Measurements from ENCODE around the gene MAP1LC3B.

- TF ChIP-seq RFX5 (IDR thresholded peaks at IDR 0.05; ENCODE audit: borderline replicate concordance, low read depth, low read length) (no peak), TCF12 (IDR thresholded peaks at IDR 0.05; ENCODE audit: low read depth, low read length) (no peak)
- TF ChIP-seq, protein P1, sequence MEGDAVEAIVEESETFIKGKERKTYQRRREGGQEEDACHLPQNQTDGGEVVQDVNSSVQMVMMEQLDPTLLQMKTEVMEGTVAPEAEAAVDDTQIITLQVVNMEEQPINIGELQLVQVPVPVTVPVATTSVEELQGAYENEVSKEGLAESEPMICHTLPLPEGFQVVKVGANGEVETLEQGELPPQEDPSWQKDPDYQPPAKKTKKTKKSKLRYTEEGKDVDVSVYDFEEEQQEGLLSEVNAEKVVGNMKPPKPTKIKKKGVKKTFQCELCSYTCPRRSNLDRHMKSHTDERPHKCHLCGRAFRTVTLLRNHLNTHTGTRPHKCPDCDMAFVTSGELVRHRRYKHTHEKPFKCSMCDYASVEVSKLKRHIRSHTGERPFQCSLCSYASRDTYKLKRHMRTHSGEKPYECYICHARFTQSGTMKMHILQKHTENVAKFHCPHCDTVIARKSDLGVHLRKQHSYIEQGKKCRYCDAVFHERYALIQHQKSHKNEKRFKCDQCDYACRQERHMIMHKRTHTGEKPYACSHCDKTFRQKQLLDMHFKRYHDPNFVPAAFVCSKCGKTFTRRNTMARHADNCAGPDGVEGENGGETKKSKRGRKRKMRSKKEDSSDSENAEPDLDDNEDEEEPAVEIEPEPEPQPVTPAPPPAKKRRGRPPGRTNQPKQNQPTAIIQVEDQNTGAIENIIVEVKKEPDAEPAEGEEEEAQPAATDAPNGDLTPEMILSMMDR (IDR thresholded peaks at IDR 0.05; ENCODE audit: control extremely low read depth in 1 of 3, insufficient read depth in 1 of 3, low read depth in 1 of 3, low read length in 3 of 3), result no peak
Observed at GRCh38 chr16:87436225-87437172, 44.4 kb downstream of the MAP1LC3B start.
